HepG2 (cell line): ENCODE results near the gene SNUPN. TPM values are rescaled to one million over a fixed set of nuclear protein-coding genes. Genes with fewer than 3 reads are reported as not detected.

Source experiments
- ARHGAP35 ChIP-seq: sonication (generic); formaldehyde crosslinking; IDR thresholded peaks from 2 replicates; pipeline ENCODE4 v1.9.0; 2022; ENCODE audit warnings: mild to moderate bottlenecking, inconsistent platforms, moderate library complexity, missing genetic modification reagents, borderline replicate concordance
- ASH2L ChIP-seq: fragments of 300-600, 200-600 bp; sonication (generic); IDR thresholded peaks from 2 replicates; pipeline ENCODE4 v1.7.0; 2017; ENCODE audit warnings: low read depth, mild to moderate bottlenecking, moderate library complexity, mixed read lengths, low read length; ENCODE audit not compliant: insufficient read length
- BCL3 ChIP-seq: sonication (generic); formaldehyde crosslinking; IDR thresholded peaks from 2 replicates; pipeline ENCODE4 v1.5.1; 2020; ENCODE audit warnings: mild to moderate bottlenecking, missing genetic modification reagents, moderate library complexity
- DNMT3B ChIP-seq: conservative IDR thresholded peaks from 2 replicates; pipeline ENCODE4 v1.6.1; 2016; ENCODE audit warnings: missing biosample characterization, control low read depth
- FOXO1 ChIP-seq: sonication (generic); formaldehyde crosslinking; IDR thresholded peaks from 2 replicates; pipeline ENCODE4 v1.4.0; 2020; ENCODE audit warnings: missing genetic modification reagents
- HMG20B ChIP-seq: conservative IDR thresholded peaks from 2 replicates; pipeline ENCODE4 v1.6.1; 2016; ENCODE audit warnings: missing genetic modification reagents, missing compliant biosample characterization
- HNF1B ChIP-seq: sonication (generic); formaldehyde crosslinking; IDR thresholded peaks from 2 replicates; pipeline ENCODE4 v1.5.1; 2020; ENCODE audit warnings: mild to moderate bottlenecking, moderate library complexity, missing genetic modification reagents
- NR2F6 ChIP-seq, 2 experiments: IDR thresholded peaks; 2 replicates each; pipeline ENCODE4 v1.6.1; 2016; ENCODE audit warnings: antibody characterized with exemption in 1 of 2, mild to moderate bottlenecking in 1 of 2
- PPARG ChIP-seq: conservative IDR thresholded peaks from 2 replicates; pipeline ENCODE4 v1.6.1; 2016; ENCODE audit warnings: missing biosample characterization, missing genetic modification reagents
- SOX6 ChIP-seq, 2 experiments: fragments of 450-650 bp in 1 of 2; sonication (generic) in 1 of 2; formaldehyde crosslinking in 1 of 2; IDR thresholded peaks; 2 replicates each; pipeline versions ENCODE4 v1.4.0 to v1.6.1; 2017 to 2020; ENCODE audit warnings: antibody characterized with exemption in 1 of 2, mild to moderate bottlenecking in 1 of 2, missing genetic modification reagents in 1 of 2
- TEAD3 ChIP-seq: optimal IDR thresholded peaks from 2 replicates; pipeline ENCODE3; 2016; ENCODE audit warnings: borderline replicate concordance
- UBTF ChIP-seq: sonication (generic); formaldehyde crosslinking; IDR thresholded peaks from 2 replicates; pipeline ENCODE4 v1.4.0; 2020; ENCODE audit warnings: mild to moderate bottlenecking, missing genetic modification reagents
- XRCC5 ChIP-seq: fragments of 200-400 bp; formaldehyde crosslinking; optimal IDR thresholded peaks from 2 replicates; pipeline ENCODE3; 2017; ENCODE audit warnings: mild to moderate bottlenecking, low read length
- YEATS2 ChIP-seq: sonication (generic); formaldehyde crosslinking; IDR thresholded peaks from 2 replicates; pipeline ENCODE4 v1.4.0; 2020; ENCODE audit warnings: missing genetic modification reagents, borderline replicate concordance
- ZC3H13 ChIP-seq: sonication (generic); formaldehyde crosslinking; IDR thresholded peaks from 2 replicates; pipeline ENCODE4 v1.8.1; 2023; ENCODE audit warnings: mild to moderate bottlenecking, missing genetic modification reagents, moderate library complexity
- ZNF292 ChIP-seq: sonication (generic); formaldehyde crosslinking; IDR thresholded peaks from 2 replicates; pipeline ENCODE4 v1.8.1; 2022; ENCODE audit warnings: mild to moderate bottlenecking, low read depth, missing genetic modification reagents, borderline replicate concordance
- ZNF432 ChIP-seq: sonication (generic); formaldehyde crosslinking; IDR thresholded peaks from 2 replicates; pipeline ENCODE4 v1.5.0; 2020; ENCODE audit warnings: missing genetic modification reagents, mild to moderate bottlenecking, borderline replicate concordance
- ZNF503 ChIP-seq: sonication (generic); formaldehyde crosslinking; IDR thresholded peaks from 2 replicates; pipeline ENCODE4 v1.4.0; 2020; ENCODE audit warnings: missing genetic modification reagents
- ZNF605 ChIP-seq: sonication (generic); formaldehyde crosslinking; IDR thresholded peaks from 2 replicates; pipeline ENCODE4 v1.8.0; 2022; ENCODE audit warnings: mild to moderate bottlenecking, missing genetic modification reagents
- ZNF724P ChIP-seq: sonication (generic); formaldehyde crosslinking; IDR thresholded peaks from 2 replicates; pipeline ENCODE4 v1.8.0; 2022; ENCODE audit warnings: missing genetic modification reagents, borderline replicate concordance
- ZNF788 ChIP-seq: sonication (generic); formaldehyde crosslinking; IDR thresholded peaks from 2 replicates; pipeline ENCODE4 v1.5.0; 2020; ENCODE audit warnings: mild to moderate bottlenecking, missing genetic modification reagents, borderline replicate concordance
- polyA plus RNA-seq, 8 experiments: library from polyadenylated mRNA; depleted of rRNA in 3 of 8; stranded (reverse) in 7 of 8; unstranded in 1 of 8; fragments of >200 nt; fragmentation: Illumina TruSeq in 4 of 8; extraction: Trizol in 4 of 8; gene quantifications; 2 replicates each; pipeline versions ENCODE4 v1.2.1 to v1.2.3, GENCODE V29; 2011 to 2016; ENCODE audit warnings: low read depth in 4 of 8, missing spikeins in 1 of 8, mixed read lengths in 1 of 8; ENCODE audit not compliant: insufficient read depth in 1 of 8
- total RNA-seq, 5 experiments: library from RNA; depleted of rRNA; stranded (reverse); fragments of >200 nt; fragmentation: Illumina TruSeq; extraction: Trizol; gene quantifications; 2 replicates each; pipeline ENCODE4 v1.2.3, GENCODE V29; 2016; ENCODE audit warnings: low read depth in 1 of 5

Gene SNUPN
- total and polyA plus RNA-seq, 2 of the 13 experiments (the other 11 are each of a cell fraction or from before 2014, with no cell fraction given): 9.0 to 16.4 TPM

- peak; percentile 57; the same call in 1 of the 2 replicates for TF ChIP-seq UBTF
- TF ChIP-seq ARHGAP35 (CRISPR knock-in tag): no peak
- no peak for TF ChIP-seq SOX6 (IDR thresholded peaks at IDR 0.05)
- TF ChIP-seq SOX6 (CRISPR knock-in tag; IDR thresholded peaks at IDR 0.05): peak; percentile 71
- peak; percentile 42 for TF ChIP-seq ZC3H13
- TF ChIP-seq FOXO1 (CRISPR knock-in tag): peak; percentile 71
- peak; percentile 79; the same call in 1 of the 2 replicates for TF ChIP-seq ZNF292 (CRISPR knock-in tag)
- TF ChIP-seq XRCC5: peak; percentile 78
- 0 out of 2 replicates have a peak, but pooled peaks have one; percentile 36 for TF ChIP-seq ZNF605
- TF ChIP-seq ZNF503: peak; percentile 74; the same call in 1 of the 2 replicates
- no peak; the same call in 1 of the 2 replicates for TF ChIP-seq PPARG (CRISPR knock-in tag)
- peak; percentile 52; the same call in 1 of the 2 replicates for TF ChIP-seq YEATS2 (CRISPR knock-in tag)
- peak; percentile 97 for TF ChIP-seq HNF1B (CRISPR knock-in tag)
- no peak for TF ChIP-seq DNMT3B (CRISPR knock-in tag)
- peak; percentile 84 for TF ChIP-seq BCL3
- TF ChIP-seq HMG20B (CRISPR knock-in tag): no peak
- TF ChIP-seq TEAD3: peak; percentile 42
- TF ChIP-seq ZNF432 (CRISPR knock-in tag): no peak
- peak; percentile 20 for TF ChIP-seq ASH2L
- peak; percentile 22; the same call in 1 of the 2 replicates for TF ChIP-seq ZNF788 (CRISPR knock-in tag)
- peak; percentile 38; the same call in 1 of the 2 replicates for TF ChIP-seq ZNF724P
- peak; percentile 85 for TF ChIP-seq NR2F6 (IDR thresholded peaks at IDR 0.05)
- peak; percentile 90 for TF ChIP-seq NR2F6 (CRISPR knock-in tag; IDR thresholded peaks at IDR 0.05)
Observed at GRCh38 chr15:75650908-75651809, 25.6 kb upstream of the SNUPN start (continued).
